Epithelial cell of esophagus (primary cell): ENCODE data around the gene KLHL28.

Experiments
- DNase-seq: peaks from one replicate; pipeline ENCODE4 v3.0.0; 2010; ENCODE audit warnings: low read depth
- H3K4me3 ChIP-seq: 2 replicates; pipeline ENCODE4 v1.5.1; 2011; ENCODE audit warnings: mild to moderate bottlenecking, low read length, control low read depth
- CTCF ChIP-seq: IDR thresholded peaks from 2 replicates; pipeline ENCODE4 v1.5.1; 2011; ENCODE audit warnings: low read depth, mild to moderate bottlenecking, low read length, control low read depth, inconsistent platforms; ENCODE audit not compliant: insufficient read depth; ENCODE audit errors: missing control alignments

KLHL28 gene

GRCh38 chr14:44889595-44890471 is 71.9 kb downstream of the KLHL28 start:
- H3K4me3 ChIP-seq, result no peak overlapping the region
- DNase-seq, result no peak
- no peak for TF ChIP-seq CTCF

- DNase-seq, result no peak
- no peak for TF ChIP-seq CTCF
- no peak overlapping the region for H3K4me3 ChIP-seq
Observed at GRCh38 chr14:44887596-44887955, 74.2 kb downstream of the KLHL28 start.

- no peak for DNase-seq
- TF ChIP-seq CTCF, result no peak
- no peak overlapping the region for H3K4me3 ChIP-seq
Observed at GRCh38 chr14:44886860-44887595, 74.7 kb downstream of the KLHL28 start.

- DNase-seq, result no peak
- no peak for TF ChIP-seq CTCF
- no peak overlapping the region for H3K4me3 ChIP-seq
Observed at GRCh38 chr14:44880791-44881190, 81.0 kb downstream of the KLHL28 start.
